Measurements from ENCODE around the gene FGD6.

The FGD6 gene

GRCh38 chr12:95258803-95259202, 41.5 kb upstream of the FGD6 start:
- Mint-ChIP-seq H3K27ac (no peak overlapping the region), H3K36me3 (ENCODE audit: low read depth) (peaks cover 55% of the 10 kb centered on the region), H3K9me3 (no peaks in the 10 kb centered on the region), H3K27me3 (ENCODE audit: low read depth) (no peaks in the 10 kb centered on the region), H3K4me1 (no peaks in the 10 kb centered on the region), H3K4me3 (no peak overlapping the region)
- TF ChIP-seq CTCF (IDR thresholded peaks at IDR 0.05; ENCODE audit: unreplicated experiment in 3 of 3) = no peak

GRCh38 chr12:95258151-95258550, 40.9 kb upstream of the FGD6 start:
- Mint-ChIP-seq H3K4me3 (no peak overlapping the region), H3K27ac (no peak overlapping the region), H3K27me3 (ENCODE audit: low read depth) (no peaks in the 10 kb centered on the region), H3K4me1 (no peaks in the 10 kb centered on the region), H3K9me3 (no peaks in the 10 kb centered on the region), H3K36me3 (ENCODE audit: low read depth) (peaks cover 54% of the 10 kb centered on the region)
- no peak for TF ChIP-seq CTCF (IDR thresholded peaks at IDR 0.05; ENCODE audit: unreplicated experiment in 3 of 3)

DNA sequence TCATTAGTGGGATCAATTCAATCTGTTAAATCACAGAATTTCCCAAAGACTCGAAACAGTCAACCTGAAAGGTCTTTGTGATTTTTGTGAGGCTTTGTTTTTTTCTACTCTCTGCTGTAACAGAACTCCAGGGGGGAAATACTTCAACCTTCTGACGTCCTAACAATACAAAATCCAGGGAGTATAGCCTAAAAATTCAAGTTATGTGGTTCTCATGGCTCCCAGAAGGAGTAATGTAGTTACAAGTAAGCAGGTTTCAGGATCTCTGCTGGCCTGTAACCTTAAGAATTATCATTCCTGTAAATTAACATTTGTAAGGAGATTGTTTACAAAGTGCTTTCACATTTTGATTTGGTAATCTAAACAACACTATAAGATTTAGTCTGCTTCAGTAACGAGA, 40.3 kb upstream of the FGD6 start:
- Mint-ChIP-seq H3K9me3 (no peaks in the 10 kb centered on the region), H3K4me3 (no peak overlapping the region), H3K27ac (no peak overlapping the region), H3K4me1 (no peaks in the 10 kb centered on the region), H3K27me3 (ENCODE audit: low read depth) (no peaks in the 10 kb centered on the region), H3K36me3 (ENCODE audit: low read depth) (peaks cover 51% of the 10 kb centered on the region)
- no peak for TF ChIP-seq CTCF (IDR thresholded peaks at IDR 0.05; ENCODE audit: unreplicated experiment in 3 of 3)

DNA sequence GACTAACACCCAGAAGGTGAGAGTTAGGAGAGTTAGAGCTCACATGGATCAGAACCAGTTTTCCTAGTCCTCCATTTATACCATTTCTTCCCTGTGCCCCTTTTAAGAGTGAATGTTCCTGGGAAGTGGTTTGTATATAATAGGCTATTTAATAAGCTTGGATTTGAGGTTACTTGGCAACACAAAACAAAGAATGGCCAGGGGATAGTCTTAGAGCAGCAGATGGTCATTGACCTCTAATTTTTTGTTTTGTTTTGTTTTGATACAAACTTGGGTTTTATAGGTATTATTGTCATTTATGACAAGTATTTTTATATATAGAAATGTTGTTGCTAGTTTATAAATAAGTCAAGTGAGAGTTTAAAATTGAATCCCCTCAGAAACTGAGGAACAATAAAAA, 36.1 kb upstream of the FGD6 start:
- H3K4me3 Mint-ChIP-seq = no peak overlapping the region
- peaks cover 46% of the 10 kb centered on the region for H3K36me3 Mint-ChIP-seq (ENCODE audit: low read depth)

GRCh38 chr12:95248604-95249360, 31.5 kb upstream of the FGD6 start:
- Mint-ChIP-seq H3K4me1 (peaks cover 60% of the 10 kb centered on the region), H3K27ac (peak overlapping the region; percentile 62 to 89 (median 70)), H3K36me3 (ENCODE audit: low read depth) (peaks cover 30% of the 10 kb centered on the region), H3K27me3 (ENCODE audit: low read depth) (no peaks in the 10 kb centered on the region), H3K4me3 (no peak overlapping the region), H3K9me3 (no peaks in the 10 kb centered on the region)
- TF ChIP-seq CTCF (IDR thresholded peaks at IDR 0.05; ENCODE audit: unreplicated experiment in 3 of 3) = no peak

More for the DNA sequence above, 36.1 kb upstream of the FGD6 start:
- TF ChIP-seq CTCF (IDR thresholded peaks at IDR 0.05; ENCODE audit: unreplicated experiment in 3 of 3) = no peak
- no peaks in the 10 kb centered on the region for H3K9me3 Mint-ChIP-seq
- peak overlapping the region in 1 of 3 experiments; percentile 5 for H3K27ac Mint-ChIP-seq
- H3K27me3 Mint-ChIP-seq (ENCODE audit: low read depth) = no peaks in the 10 kb centered on the region
- peaks cover 34% of the 10 kb centered on the region for H3K4me1 Mint-ChIP-seq

DNA sequence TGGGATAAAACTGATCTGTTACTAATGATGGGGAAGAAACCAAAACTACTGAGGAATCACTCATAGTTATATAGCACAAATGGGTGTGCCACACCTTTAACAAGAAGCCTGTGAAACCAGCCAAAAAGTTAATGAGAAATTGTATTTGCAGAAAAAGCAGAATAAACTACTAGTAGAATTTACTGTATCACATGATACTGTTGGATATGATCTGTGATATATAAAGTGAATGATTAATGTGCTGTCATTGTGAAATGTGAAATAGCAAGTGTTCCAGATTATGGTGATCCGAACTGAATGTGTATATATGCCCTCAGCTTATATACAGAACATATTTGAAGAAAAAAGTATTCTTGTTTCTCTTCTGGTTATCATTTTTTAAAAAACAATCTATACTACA, 30.8 kb upstream of the FGD6 start:
- Mint-ChIP-seq H3K4me1 (peaks cover 60% of the 10 kb centered on the region), H3K36me3 (ENCODE audit: low read depth) (peaks cover 29% of the 10 kb centered on the region), H3K27ac (peak overlapping the region; percentile 43 to 89 (median 70)), H3K4me3 (no peak overlapping the region), H3K9me3 (no peaks in the 10 kb centered on the region), H3K27me3 (ENCODE audit: low read depth) (no peaks in the 10 kb centered on the region)
- no peak for TF ChIP-seq CTCF (IDR thresholded peaks at IDR 0.05; ENCODE audit: unreplicated experiment in 3 of 3)

All from nephron (organoid).